Posterior cingulate gyrus (tissue), 11 donors: ENCODE results near the gene GLUD1.
"Not testable (repeated sequence)": the region's sequence is repeated elsewhere in the genome, so short reads cannot be mapped to it uniquely, and the experiment has no call there.

Experiments
- DNase-seq, 10 donors: peaks; one replicate each; pipeline versions ENCODE4 v3.0.0 to v3.0.0-alpha.2; 2020 to 2021; ENCODE audit warnings: mixed read lengths in 3 of 10
- intact Hi-C: fragments of 100-400 bp; cut with DNase I; formaldehyde crosslinking; loops from one replicate; pipeline ENCODE4 v1.15.1; 2023

GLUD1 gene

GRCh38 chr10:87007674-87008073 lies 87.0 kb downstream of the GLUD1 start:
- DNase-seq: not testable (repeated sequence)

GRCh38 chr10:87007124-87007523 lies 87.5 kb downstream of the GLUD1 start:
- DNase-seq, intact Hi-C loops: not testable (repeated sequence)

More at GRCh38 chr10:87007674-87008073, 87.0 kb downstream of the GLUD1 start:
- intact Hi-C loops: not testable (repeated sequence)

DNA sequence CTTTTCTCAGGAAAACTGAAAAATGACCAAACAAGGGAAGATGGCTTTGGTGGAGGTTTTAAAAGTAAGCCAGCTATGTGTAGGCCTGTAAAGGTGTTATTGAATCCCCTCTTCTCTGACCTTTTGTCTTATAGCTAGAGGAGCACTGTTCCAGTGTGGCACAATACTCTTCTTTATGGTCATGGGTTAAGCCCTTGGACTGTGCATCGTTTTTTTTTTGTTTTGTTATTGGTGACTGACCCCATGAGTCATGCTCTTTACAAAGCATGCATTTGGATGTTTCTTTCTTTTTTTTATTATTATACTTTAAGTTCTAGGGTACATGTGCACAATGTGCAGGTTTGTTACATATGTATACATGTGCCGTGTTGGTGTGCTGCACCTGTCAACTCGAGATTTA lies 94.2 kb downstream of the GLUD1 start:
- DNase-seq: no peak
- intact Hi-C loops: no loop called here
